Stimulated activated CD4-positive, alpha-beta T cell treated with anti-CD3 and anti-CD28 coated beads, Interleukin-4, amount 100 ng/mL, for 1 hour (primary cell): ENCODE measurements around the gene GAK.
"Not testable (repeated sequence)": the region's sequence is repeated elsewhere in the genome, so short reads cannot be mapped to it uniquely, and the experiment has no call there.

Experiments
- DNase-seq: peaks from one replicate; pipeline ENCODE4 v3.0.0-alpha.2; 2020

Gene GAK

DNA sequence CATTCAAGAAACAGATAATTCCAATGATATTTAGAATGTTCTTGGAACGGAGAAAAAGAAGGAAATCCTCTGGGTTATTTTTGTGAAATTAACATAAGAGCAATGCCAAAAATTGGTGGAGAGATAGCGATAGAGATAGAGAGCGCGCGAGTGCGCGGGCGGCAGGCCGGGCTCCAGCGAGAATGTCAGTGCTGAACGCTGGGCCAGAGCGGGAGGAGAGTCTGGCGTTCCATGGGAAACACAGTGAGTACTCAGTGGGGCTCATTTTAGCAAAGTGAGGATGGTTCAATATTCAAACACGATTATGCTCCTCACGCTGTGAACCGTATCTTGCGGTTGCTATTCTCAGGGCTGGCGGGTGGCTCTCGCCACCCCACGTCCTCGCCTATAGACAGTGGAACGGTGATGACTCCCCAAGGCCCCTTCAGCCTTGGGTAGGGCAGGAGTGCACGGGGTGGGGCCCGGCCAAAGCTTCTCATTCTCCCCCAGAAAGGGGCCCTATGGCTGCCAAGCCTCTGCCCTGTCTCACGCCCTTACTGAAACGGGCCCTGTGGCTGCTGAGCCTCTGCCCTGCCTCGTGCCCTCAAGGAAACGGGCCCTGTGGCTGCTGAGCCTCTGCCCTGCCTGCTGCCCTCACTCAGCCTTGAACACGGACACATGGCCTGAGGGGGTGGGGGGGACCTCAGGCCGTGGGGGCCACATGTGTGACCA, 123.1 kb downstream of the GAK start:
- DNase-seq: no peak

DNA sequence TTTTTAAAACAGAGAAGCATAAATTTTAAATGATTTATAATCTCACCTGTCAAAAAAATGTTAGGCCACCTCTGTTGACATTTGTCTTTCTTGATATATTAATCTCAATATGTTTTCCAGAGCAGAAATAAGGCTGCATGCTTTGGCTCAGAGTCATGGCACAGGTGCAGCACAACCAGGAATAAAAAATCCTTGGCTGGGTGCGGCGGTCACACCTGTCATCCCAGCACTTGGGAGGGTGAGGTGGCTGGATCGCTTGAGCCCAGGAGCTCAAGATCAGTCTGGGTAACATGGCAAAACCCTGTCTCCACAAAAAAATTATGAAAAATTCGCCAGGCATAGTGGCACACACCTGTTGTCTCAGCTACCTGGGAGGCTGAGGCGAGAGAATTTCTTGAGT, 124.3 kb downstream of the GAK start:
- no peak for DNase-seq

DNA sequence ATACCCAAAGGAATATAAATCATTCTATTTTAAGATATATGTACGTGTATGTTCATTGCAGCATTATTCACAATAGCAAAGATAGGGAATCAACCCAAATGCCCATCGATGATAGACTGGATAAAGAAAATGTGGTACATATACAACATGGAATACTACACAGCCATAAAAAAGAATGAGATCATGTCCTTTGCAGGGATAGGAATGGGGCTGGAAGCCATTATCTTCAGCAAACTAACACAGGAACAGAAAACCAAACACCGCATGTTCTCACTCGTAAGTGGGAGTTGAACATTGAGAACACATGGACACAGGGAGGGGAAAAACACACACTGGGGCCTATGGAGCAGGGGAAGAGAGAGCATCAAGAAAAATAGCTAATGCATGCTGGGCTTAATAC, 125.1 kb downstream of the GAK start:
- DNase-seq: not testable (repeated sequence)

DNA sequence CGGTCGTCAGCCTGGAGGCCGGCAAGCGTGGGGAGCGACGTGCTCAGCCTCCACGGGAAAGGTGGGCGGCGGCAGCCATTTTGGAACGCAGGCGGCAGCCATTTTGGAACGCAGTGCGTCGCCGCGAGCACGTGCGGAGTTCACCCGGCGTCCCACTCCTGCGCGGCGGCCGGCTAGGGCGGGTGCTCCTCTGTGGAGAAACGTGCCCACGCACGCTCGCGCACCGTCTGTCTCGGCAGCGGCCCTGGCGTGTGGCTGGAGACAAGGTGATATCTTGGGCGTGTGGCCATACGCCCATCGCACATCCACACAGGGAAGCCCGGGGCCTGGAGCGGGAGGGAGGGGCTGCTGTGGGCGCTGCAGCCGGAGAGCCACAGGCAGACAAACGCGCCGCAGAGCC, 127.3 kb downstream of the GAK start:
- no peak for DNase-seq

DNA sequence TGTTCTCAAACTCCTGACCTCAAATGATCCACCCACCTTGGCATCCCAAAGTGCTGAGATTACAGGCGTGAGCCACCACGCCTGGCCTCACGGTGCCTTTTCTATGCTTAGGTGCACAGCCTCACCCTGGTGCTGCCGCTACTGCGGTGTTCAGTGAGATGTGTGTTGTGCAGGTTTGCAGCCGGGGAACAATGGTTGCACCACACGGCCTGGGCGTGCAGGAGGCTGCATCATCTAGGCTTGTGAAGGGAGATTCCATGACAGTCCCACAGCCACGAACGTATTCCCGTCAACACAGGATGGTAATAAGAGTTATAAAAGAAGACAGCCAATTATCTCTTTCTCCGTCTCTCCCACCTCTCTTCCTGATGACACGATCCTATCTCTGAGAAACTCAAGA, 128.2 kb downstream of the GAK start:
- DNase-seq: no peak

DNA sequence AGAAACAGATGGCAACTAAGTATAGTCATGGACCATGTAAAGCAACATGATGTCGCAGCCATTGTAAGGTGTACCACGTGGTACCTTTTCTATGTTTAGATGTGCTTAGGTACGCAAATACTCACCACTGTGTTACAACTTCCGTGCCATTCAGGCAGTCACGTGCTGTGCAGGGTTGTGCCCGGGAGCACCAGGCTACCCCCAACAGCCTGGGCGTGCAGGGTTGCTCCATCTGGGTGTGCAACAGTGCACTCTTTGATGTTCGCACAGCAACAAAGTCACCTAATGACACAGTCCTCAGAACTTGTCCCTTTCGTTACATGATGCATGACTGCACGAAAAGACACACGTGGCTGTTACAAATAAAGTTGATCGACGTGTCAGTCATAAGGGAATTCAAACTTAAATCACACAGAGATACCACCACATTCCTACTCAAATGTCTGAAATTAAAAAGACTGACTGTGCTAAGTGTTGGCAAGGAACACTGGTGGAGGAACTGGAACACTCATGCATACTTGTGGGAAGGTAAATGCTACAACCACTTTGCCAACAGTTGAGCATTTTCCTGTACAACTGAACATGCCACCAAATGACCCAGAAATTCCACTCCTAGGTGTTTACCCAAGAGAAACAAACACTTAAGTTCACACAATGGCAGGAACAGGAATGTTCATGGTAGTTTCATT, 130.5 kb downstream of the GAK start:
- no peak for DNase-seq
